Ovary (tissue), 3 donors: Measurements from ENCODE around the gene ATCAY.

ENCODE experiments used
- CTCF ChIP-seq, 3 donors: fragments of 450-650 bp in 2 of 3; fragments of 200-600 bp in 1 of 3; IDR thresholded peaks; one replicate each; pipeline versions ENCODE4 v1.5.1 to v1.8.0; 2016 to 2022; ENCODE audit warnings: antibody characterized with exemption in 3 of 3, mild to moderate bottlenecking in 1 of 3
- POLR2A ChIP-seq: fragments of 450-650 bp; IDR thresholded peaks from one replicate; pipeline ENCODE4 v1.6.1; 2017; ENCODE audit warnings: antibody characterized with exemption, mild to moderate bottlenecking, moderate library complexity
- donor health status: DM: no; HTN: no; CAD: no.

- TF ChIP-seq CTCF (IDR thresholded peaks at IDR 0.05) (no peak), POLR2A (no peak)
Observed at GRCh38 chr19:3942790-3943409, 62.4 kb downstream of the ATCAY start.
